Muscle layer of duodenum (tissue), 2 donors: Measurements from ENCODE around the gene IL1B.

Experiments used
- H3K27ac ChIP-seq: one replicate; pipeline ENCODE4 v1.7.0; 2013; ENCODE audit warnings: mild to moderate bottlenecking, low read length
- H3K27me3 ChIP-seq: one replicate; pipeline ENCODE4 v1.7.0; 2013; ENCODE audit warnings: low read depth, mild to moderate bottlenecking, control low read depth, low read length
- H3K36me3 ChIP-seq, 2 donors: one replicate each; pipeline ENCODE4 v1.7.0; 2013; ENCODE audit warnings: low read length in 2 of 2, control low read depth in 1 of 2, mild to moderate bottlenecking in 1 of 2; ENCODE audit not compliant: insufficient read depth in 2 of 2, control insufficient read depth in 1 of 2
- H3K4me1 ChIP-seq, 2 donors: one replicate each; pipeline ENCODE4 v1.7.0; 2013; ENCODE audit warnings: low read length in 2 of 2, mild to moderate bottlenecking in 2 of 2, control low read depth in 1 of 2, moderate library complexity in 1 of 2; ENCODE audit not compliant: insufficient read depth in 2 of 2, control insufficient read depth in 1 of 2
- H3K4me3 ChIP-seq, 2 donors: one replicate each; pipeline ENCODE4 v1.7.0; 2013; ENCODE audit warnings: low read length in 2 of 2, low read depth in 1 of 2, mild to moderate bottlenecking in 1 of 2
- H3K9me3 ChIP-seq, 2 donors: one replicate each; pipeline ENCODE4 v1.7.0; 2013; ENCODE audit warnings: low read length in 2 of 2, control low read depth in 1 of 2, mild to moderate bottlenecking in 1 of 2; ENCODE audit not compliant: control insufficient read depth in 1 of 2
- donor health status: healthy.

The IL1B gene

DNA sequence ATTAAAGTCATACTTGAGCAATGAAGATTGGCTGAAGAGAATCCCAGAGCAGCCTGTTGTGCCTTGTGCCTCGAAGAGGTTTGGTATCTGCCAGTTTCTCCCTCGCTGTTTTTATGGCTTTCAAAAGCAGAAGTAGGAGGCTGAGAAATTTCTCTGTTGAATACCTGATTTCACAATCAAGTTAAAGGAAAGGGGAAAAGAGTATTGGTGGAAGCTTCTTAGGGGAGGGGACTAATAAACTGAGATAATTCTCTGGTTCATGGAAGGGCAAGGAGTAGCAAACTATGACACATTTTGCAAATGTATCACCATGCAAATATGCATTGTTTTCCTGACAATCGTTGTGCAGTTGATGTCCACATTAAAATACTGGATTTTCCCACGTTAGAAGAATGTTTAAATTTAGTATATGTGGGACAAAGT lies at the start of gene IL1B:
IL1B (minus strand) TSS at position 85 of the 423 bp plus-strand sequence. CDS start 550 bp downstream, outside the sequence.
- peaks cover 0 to 9% of the 10 kb centered on the region in 2 donors for H3K4me1 ChIP-seq
- no peaks in the 10 kb centered on the region for H3K27me3 ChIP-seq
- peak within 1 kb of the TSS in 1 of 2 donors; percentile 30 for H3K4me3 ChIP-seq
- no peaks in the 10 kb centered on the region for H3K9me3 ChIP-seq
- no peaks in the 10 kb centered on the region for H3K36me3 ChIP-seq
- no peak within 1 kb of the TSS for H3K27ac ChIP-seq

DNA sequence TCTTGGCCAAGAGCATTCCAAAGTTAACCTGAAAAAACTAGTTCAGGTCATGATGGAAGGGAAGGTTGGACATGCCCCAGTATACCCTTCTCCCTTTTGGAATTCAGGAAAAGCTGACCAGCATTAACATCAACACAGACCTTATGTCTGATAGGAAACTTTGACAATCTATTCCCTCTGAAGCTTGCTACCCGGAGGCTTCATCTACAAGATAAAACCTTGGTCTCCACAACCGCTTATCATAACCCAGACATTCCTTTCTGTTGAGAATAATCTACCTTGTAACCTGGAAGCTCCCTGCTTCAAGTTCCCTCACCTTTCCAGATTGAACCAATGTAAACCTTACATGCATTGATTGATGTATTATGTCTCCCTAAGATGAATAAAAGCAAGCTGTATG lies 49.7 kb upstream of the IL1B start:
- no peaks in the 10 kb centered on the region for H3K27me3 ChIP-seq
- no peak overlapping the region for H3K27ac ChIP-seq
- H3K36me3 ChIP-seq = no peaks in the 10 kb centered on the region
- H3K4me1 ChIP-seq = no peaks in the 10 kb centered on the region
- no peak overlapping the region for H3K4me3 ChIP-seq
- H3K9me3 ChIP-seq = no peaks in the 10 kb centered on the region

DNA sequence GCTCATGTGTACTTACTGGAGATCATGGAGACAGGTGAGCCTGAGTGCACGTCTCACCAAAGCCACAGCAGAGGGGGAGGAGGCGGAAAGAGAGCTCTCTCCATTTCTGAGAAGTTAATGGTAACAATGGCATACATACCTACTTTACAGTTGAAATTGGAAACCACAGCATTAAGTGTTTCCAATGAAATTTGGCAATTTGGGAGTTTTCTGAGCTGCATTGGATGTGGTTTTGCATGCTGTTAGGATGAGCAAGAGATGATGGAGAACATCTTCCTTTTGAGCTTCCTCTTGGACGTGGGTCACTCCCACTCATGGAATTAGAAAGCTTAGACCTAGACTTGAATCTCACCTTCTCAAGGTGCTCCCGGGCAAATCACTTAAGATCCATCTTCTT lies 48.9 kb upstream of the IL1B start:
- Histone ChIP-seq H3K36me3 (no peaks in the 10 kb centered on the region), H3K4me1 (no peaks in the 10 kb centered on the region), H3K9me3 (no peaks in the 10 kb centered on the region), H3K27ac (no peak overlapping the region), H3K4me3 (no peak overlapping the region), H3K27me3 (no peaks in the 10 kb centered on the region)

DNA sequence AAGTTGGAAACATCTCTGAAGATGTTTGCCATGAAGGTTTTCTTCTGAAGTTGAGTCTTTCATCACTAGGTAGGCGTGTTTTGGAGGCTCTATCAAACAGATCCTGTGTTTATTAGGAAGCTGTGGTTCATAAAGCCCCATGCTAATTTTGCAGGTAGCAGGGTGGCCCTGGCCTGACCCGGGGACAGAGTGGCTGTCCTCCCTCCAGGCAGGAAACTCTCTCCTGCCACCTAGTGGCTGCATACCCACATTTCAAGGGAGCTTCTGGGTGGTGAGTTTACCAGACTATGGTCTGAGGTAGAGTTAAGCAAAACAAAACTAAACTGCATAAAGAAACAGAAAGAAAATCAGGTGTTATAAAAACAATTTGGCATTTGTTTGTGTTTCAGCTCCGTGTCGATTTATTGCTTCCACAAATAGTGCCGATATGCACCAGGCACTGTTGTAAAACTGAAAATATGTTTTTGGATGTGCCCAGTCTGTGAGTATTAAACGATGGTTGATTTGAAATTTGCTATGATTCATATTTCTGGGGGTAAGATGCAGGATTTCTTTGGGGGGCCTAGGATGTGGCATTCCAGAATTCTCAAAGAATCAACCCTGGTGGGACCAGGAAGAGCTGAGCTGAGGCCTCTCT lies 48.4 kb upstream of the IL1B start:
- H3K9me3 ChIP-seq = no peaks in the 10 kb centered on the region
- H3K4me3 ChIP-seq = no peak overlapping the region
- no peaks in the 10 kb centered on the region for H3K4me1 ChIP-seq
- H3K27me3 ChIP-seq = no peaks in the 10 kb centered on the region
- no peak overlapping the region for H3K27ac ChIP-seq
- no peaks in the 10 kb centered on the region for H3K36me3 ChIP-seq

DNA sequence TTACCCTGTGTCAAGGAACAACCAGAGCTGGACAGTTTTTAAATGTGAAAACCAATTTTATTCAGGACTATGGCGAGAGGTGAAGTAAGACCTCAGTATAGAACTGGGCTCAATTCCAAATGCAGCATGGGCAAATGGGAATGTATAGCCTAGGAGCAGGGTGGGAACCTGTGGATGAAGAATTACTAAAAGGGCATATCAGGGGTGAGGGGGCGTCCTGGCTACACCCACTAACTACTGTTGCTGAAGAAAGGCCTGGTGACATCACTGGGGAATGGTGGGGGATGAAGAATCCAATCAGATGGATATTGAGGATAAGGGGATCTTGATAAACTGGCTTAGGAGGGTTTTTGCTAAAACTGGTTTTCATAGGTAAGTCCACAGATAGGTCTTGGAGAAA lies 47.1 kb upstream of the IL1B start:
- Histone ChIP-seq H3K27me3 (no peaks in the 10 kb centered on the region), H3K9me3 (no peaks in the 10 kb centered on the region), H3K27ac (no peak overlapping the region), H3K4me3 (no peak overlapping the region), H3K36me3 (no peaks in the 10 kb centered on the region), H3K4me1 (no peaks in the 10 kb centered on the region)

DNA sequence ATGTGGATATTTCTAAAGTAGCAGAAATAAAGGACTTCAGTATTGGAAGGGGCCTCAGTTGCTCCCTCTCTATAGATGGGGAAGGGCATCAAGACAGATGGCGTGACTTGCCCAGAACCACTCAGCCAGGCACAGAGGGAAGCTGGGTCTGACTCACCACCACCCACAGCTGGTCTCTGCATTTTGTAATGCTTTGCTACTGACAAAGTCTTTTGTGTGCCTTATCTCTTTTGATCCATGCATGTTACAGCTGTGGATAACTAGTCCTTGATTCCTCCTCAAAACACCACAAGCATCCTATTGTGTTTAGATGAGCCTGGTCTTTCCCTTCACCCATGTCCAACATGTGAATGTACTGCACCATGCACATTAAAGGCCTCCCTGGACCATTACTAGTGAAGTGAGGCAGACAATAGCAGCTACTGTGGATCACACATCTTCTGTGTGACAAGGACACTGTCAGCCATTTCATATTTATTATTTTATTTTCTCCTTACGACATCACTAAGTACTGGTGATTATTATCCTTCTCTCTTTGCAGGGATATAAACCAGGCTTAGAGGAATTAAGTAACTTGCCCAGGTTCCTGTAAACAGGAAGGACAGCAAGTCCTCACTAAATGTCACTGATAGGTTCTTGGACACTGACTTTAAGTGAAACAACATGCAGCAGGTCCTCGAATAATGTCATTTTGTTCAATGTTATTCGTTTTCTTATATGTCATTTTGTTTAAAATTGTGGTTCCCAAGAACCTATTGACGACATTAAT lies 44.8 kb upstream of the IL1B start:
- H3K27me3 ChIP-seq = no peaks in the 10 kb centered on the region
- no peaks in the 10 kb centered on the region for H3K4me1 ChIP-seq
- no peak overlapping the region for H3K27ac ChIP-seq
- H3K4me3 ChIP-seq = no peak overlapping the region
- no peaks in the 10 kb centered on the region for H3K36me3 ChIP-seq
- H3K9me3 ChIP-seq = no peaks in the 10 kb centered on the region

DNA sequence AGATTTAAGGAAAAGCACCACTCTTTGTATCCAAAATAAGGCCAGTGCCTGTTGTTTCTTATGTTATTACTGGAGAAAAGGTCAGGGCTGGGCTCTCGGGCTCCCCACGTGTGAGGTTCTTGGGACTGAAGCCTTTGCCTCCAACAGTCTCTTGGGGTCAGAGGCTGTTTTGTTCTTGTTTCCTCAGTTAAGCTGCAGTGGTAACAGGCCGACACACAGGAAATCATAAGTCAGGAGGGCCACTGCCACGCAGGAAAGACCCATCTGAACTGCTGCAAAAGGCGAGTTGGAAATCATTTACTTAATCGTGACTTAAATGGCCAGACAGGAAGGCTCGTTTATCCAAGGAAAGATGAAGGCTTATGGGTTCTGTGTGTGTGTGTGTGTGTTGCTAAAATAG lies 44.1 kb upstream of the IL1B start:
- H3K4me3 ChIP-seq = no peak overlapping the region
- no peaks in the 10 kb centered on the region for H3K27me3 ChIP-seq
- H3K36me3 ChIP-seq = no peaks in the 10 kb centered on the region
- no peaks in the 10 kb centered on the region for H3K4me1 ChIP-seq
- no peak overlapping the region for H3K27ac ChIP-seq
- H3K9me3 ChIP-seq = no peaks in the 10 kb centered on the region

DNA sequence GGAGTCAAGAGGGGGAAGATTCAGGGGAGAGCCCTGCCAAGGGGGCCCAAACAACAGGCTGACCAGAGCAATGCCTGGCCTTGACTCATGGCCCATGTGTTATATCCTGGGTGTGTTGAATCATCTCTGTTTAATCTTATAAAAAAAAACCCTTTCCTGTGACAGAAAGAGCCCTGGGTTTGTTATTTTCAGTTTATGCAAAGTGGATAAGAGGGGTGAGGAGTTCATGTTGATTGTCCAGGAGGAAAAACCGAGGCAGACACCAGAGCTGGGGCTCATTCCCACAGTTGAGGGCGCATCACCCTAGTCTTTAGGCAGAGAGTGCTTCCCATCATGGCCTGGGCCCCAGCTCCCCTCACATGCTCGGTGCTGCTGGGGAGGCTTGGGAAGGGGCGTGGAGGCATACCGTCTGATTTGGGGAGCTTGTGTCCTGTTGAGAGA lies 43.5 kb upstream of the IL1B start:
- H3K36me3 ChIP-seq = no peaks in the 10 kb centered on the region
- no peaks in the 10 kb centered on the region for H3K27me3 ChIP-seq
- no peaks in the 10 kb centered on the region for H3K4me1 ChIP-seq
- H3K9me3 ChIP-seq = no peaks in the 10 kb centered on the region
- H3K27ac ChIP-seq = no peak overlapping the region
- H3K4me3 ChIP-seq = no peak overlapping the region

DNA sequence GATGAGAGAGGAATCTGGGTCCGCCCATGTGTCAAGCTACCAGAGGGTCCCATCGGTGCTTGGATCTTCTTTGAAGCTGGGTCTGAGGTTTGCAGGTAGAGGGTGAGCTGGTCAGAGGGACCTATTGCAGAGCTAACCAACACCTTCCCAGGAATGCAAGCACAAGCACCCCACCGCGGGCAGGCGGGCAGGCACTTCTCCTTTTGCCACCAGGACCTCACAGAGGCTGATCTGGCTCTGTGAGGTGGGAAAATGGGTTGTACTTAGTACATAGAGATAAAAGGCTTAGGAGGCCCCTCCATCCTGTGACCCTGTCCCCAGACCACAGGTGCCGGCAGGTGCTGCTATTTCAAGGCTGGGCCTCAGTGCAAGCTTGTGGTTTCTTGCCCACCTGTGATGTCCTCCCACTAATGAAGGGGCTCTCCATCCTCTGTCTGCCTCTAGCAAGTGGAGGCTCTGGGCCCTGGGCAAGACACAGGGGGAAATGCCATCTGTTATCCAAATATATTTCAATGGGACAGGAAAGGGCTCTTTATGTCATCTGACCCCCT lies 43.0 kb upstream of the IL1B start:
- no peaks in the 10 kb centered on the region for H3K27me3 ChIP-seq
- H3K4me1 ChIP-seq = no peaks in the 10 kb centered on the region
- H3K9me3 ChIP-seq = no peaks in the 10 kb centered on the region
- H3K4me3 ChIP-seq = no peak overlapping the region
- no peak overlapping the region for H3K27ac ChIP-seq
- H3K36me3 ChIP-seq = no peaks in the 10 kb centered on the region

DNA sequence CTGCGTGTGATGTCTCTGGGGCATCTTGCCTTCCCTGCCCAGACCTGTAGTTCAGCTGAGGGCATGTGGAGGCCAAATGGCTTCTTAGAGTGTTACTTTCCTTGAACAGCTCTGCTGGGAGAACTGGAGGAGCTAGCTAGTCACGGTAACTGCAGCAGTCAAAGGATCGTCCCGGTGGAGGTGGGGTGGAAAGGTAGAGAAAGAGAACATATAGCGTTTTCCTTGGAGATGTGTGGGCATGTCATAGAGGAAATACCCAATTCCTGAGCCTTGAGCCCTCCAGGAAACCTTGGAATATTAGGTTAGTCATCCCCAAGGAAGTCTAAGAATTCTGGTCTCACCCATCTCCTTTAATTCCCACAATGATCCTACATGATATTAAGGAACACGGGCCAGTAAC lies 40.8 kb upstream of the IL1B start:
- Histone ChIP-seq H3K9me3 (no peaks in the 10 kb centered on the region), H3K4me1 (no peaks in the 10 kb centered on the region), H3K27me3 (no peaks in the 10 kb centered on the region), H3K36me3 (no peaks in the 10 kb centered on the region), H3K27ac (no peak overlapping the region), H3K4me3 (no peak overlapping the region)

DNA sequence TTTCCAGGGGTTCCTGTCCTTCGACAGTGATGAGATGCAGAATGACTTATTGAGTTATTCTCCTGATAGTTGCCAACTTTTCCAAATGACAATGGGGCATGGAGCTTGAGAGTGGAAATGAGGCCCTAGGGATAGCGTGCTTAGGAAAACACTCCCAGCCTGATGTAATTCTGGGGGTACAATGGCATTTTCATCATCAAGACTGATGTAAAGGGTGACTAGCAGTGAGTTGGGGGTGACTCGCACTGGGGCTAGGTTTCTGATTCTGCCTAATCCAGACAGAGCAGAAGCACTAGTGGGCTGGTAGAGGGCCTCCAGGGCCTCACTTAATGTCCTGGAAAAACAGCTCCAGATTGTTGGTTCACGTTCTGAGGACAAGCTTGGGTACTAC lies 40.4 kb upstream of the IL1B start:
- H3K27me3 ChIP-seq = no peaks in the 10 kb centered on the region
- no peak overlapping the region for H3K4me3 ChIP-seq
- H3K4me1 ChIP-seq = no peaks in the 10 kb centered on the region
- no peak overlapping the region for H3K27ac ChIP-seq
- no peaks in the 10 kb centered on the region for H3K36me3 ChIP-seq
- H3K9me3 ChIP-seq = no peaks in the 10 kb centered on the region
